ENCODE measurements around the gene PUS1. TPM values are rescaled to one million over a fixed set of nuclear protein-coding genes. Genes with fewer than 3 reads are reported as not detected.

The PUS1 gene
- total RNA-seq, 3 donors from 2014 or later, result 8.8 to 31.5 (median 20.9) TPM

DNA sequence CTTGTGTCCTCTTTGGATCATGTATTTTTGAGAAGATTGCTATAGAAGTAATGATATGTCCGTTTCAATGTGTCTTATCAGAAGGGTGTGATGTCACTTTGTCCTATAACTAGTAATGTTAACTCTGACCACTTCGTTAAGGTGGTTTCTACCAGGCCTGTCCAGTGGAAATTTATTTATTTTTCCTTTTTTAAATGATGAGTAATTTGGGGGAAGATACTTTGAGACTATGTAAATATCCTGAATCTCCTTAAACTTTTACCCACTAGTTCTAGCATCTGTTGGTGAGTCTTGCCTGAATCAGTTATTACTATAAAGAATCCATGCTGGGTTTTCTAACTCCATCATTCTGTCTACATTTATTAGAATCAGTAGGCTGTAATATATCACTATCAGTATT is 36.0 kb downstream of the PUS1 start:
- H3K9me3 ChIP-seq, result no peaks in the 10 kb centered on the region
- intact Hi-C loops (cut with DNase I; ENCODE audit: low total_unique reads), result no loop called here
- H3K36me3 ChIP-seq, result no peaks in the 10 kb centered on the region
- DNase-seq (ENCODE audit: low spot score in 2 of 2), result no peak
- no peaks in the 10 kb centered on the region for H3K4me1 ChIP-seq
- no peak overlapping the region for H3K27ac ChIP-seq
- no peak overlapping the region for H3K4me3 ChIP-seq
- TF ChIP-seq POLR2A (IDR thresholded peaks at IDR 0.05) (no peak), POLR2AphosphoS5 (IDR thresholded peaks at IDR 0.05) (no peak)
- TF ChIP-seq, protein P1, sequence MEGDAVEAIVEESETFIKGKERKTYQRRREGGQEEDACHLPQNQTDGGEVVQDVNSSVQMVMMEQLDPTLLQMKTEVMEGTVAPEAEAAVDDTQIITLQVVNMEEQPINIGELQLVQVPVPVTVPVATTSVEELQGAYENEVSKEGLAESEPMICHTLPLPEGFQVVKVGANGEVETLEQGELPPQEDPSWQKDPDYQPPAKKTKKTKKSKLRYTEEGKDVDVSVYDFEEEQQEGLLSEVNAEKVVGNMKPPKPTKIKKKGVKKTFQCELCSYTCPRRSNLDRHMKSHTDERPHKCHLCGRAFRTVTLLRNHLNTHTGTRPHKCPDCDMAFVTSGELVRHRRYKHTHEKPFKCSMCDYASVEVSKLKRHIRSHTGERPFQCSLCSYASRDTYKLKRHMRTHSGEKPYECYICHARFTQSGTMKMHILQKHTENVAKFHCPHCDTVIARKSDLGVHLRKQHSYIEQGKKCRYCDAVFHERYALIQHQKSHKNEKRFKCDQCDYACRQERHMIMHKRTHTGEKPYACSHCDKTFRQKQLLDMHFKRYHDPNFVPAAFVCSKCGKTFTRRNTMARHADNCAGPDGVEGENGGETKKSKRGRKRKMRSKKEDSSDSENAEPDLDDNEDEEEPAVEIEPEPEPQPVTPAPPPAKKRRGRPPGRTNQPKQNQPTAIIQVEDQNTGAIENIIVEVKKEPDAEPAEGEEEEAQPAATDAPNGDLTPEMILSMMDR (IDR thresholded peaks at IDR 0.05), result no peak
- H3K27me3 ChIP-seq, result no peaks in the 10 kb centered on the region

DNA sequence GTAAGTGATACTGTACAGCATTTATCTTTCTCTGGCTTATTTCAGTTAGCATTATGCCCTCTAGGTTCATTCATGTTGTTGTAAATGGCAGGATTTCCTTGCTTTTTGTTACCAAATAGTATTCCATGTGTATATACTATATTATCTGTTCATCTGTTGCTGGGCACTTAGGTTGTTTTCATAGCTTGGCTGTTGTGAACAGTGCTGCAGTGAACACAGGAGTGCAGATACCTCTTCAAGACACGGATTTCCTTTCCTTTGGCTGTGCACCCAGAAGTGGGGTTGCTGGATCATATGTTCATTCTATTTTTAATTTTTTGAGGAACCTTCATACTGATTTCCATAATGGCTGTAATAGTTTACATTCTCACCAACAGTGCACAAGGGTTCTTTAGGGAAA is 42.1 kb downstream of the PUS1 start:
- H3K4me1 ChIP-seq, result no peaks in the 10 kb centered on the region
- no peak for DNase-seq (ENCODE audit: low spot score in 2 of 2)
- intact Hi-C loops (cut with DNase I; ENCODE audit: low total_unique reads), result no loop called here

DNA sequence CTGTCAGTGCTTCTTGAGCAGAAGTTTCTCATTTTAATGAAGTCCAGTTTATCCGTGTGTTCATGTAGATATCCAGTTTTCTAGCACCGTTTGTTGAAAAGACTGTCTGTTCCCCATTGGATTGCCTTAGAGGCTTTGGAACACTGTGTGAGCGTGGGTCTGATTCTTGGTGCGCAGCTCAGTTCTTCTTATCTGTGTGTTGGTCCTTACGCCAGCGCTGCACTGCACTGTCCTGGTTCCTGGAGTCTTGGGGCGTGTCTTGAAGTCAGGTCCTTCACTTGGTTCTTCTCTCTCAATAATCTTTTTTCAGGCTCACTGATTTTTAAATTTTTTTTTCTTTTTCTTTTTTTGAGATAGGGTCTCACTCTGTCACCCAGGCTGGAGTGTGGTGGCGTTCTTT is 46.2 kb downstream of the PUS1 start:
- TF ChIP-seq, protein P1 (IDR thresholded peaks at IDR 0.05), result no peak
- TF ChIP-seq POLR2AphosphoS5 (IDR thresholded peaks at IDR 0.05), result no peak
- TF ChIP-seq POLR2A (IDR thresholded peaks at IDR 0.05), result no peak

More for the DNA sequence above, 42.1 kb downstream of the PUS1 start:
- no peaks in the 10 kb centered on the region for H3K27me3 ChIP-seq
- H3K27ac ChIP-seq, result no peak overlapping the region
- no peaks in the 10 kb centered on the region for H3K36me3 ChIP-seq
- H3K4me3 ChIP-seq, result no peak overlapping the region
- H3K9me3 ChIP-seq, result no peaks in the 10 kb centered on the region
- TF ChIP-seq POLR2A (IDR thresholded peaks at IDR 0.05), result no peak
- TF ChIP-seq, protein P1 (IDR thresholded peaks at IDR 0.05), result no peak
- TF ChIP-seq POLR2AphosphoS5 (IDR thresholded peaks at IDR 0.05), result no peak

DNA sequence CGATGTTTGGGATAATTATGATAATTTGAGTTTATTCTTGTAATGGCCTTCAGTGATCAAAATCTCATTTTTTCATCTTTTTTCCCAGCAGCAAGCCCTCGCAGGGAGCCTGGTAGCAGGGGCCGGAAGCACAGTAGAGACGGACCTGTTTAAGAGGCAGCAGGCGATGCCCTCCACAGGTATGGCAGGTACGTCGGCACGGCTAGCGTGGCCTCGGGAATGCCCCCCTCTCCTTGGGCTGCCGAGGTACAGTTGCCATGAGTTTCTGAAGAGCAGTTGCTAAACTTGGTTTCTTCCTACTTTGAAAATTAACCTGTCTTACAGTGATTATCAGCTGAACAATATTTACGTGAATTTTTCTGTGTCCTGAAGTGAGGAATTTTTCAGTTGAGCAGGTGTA is 50.5 kb downstream of the PUS1 start:
- Histone ChIP-seq H3K4me1 (no peaks in the 10 kb centered on the region), H3K36me3 (no peaks in the 10 kb centered on the region), H3K27ac (no peak overlapping the region), H3K4me3 (no peak overlapping the region), H3K9me3 (no peaks in the 10 kb centered on the region), H3K27me3 (no peaks in the 10 kb centered on the region)
- TF ChIP-seq POLR2A (IDR thresholded peaks at IDR 0.05), result no peak
- no peak for TF ChIP-seq POLR2AphosphoS5 (IDR thresholded peaks at IDR 0.05)
- TF ChIP-seq, protein P1 (IDR thresholded peaks at IDR 0.05), result no peak
- intact Hi-C loops (cut with DNase I; ENCODE audit: low total_unique reads), result no loop called here
- no peak for DNase-seq (ENCODE audit: low spot score in 2 of 2)

More for the DNA sequence above, 46.2 kb downstream of the PUS1 start:
- Histone ChIP-seq H3K9me3 (no peaks in the 10 kb centered on the region), H3K4me1 (no peaks in the 10 kb centered on the region), H3K27ac (no peak overlapping the region), H3K36me3 (no peaks in the 10 kb centered on the region), H3K27me3 (no peaks in the 10 kb centered on the region), H3K4me3 (no peak overlapping the region)
- DNase-seq (ENCODE audit: low spot score in 2 of 2), result no peak
- intact Hi-C loops (cut with DNase I; ENCODE audit: low total_unique reads), result no loop called here

DNA sequence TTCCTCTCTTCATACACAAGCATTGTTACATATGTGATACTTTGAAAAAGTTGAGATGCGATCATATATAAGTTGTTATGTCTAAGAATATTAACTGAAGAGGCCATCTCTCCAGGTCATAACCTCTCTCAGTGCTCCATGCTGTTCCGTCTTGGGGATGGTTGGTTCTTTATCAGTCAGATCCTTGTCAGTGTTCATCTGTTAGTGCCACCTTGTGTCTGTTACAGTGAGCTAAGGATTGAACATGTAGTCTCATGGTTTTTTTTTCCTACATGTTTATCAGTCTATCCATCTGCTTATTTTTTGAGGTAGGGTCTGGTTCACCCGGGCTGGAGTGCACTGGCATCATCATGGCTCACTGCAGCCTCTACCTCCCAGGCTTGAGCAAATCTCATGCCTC is 51.2 kb downstream of the PUS1 start:
- H3K4me1 ChIP-seq, result no peaks in the 10 kb centered on the region
- no peaks in the 10 kb centered on the region for H3K9me3 ChIP-seq
- H3K36me3 ChIP-seq, result no peaks in the 10 kb centered on the region
- DNase-seq (ENCODE audit: low spot score in 2 of 2), result no peak
- TF ChIP-seq POLR2A (IDR thresholded peaks at IDR 0.05), result no peak
- no peak for TF ChIP-seq POLR2AphosphoS5 (IDR thresholded peaks at IDR 0.05)
- TF ChIP-seq, protein P1 (IDR thresholded peaks at IDR 0.05), result no peak
- no peak overlapping the region for H3K4me3 ChIP-seq
- intact Hi-C loops (cut with DNase I; ENCODE audit: low total_unique reads), result no loop called here
- H3K27ac ChIP-seq, result no peak overlapping the region
- no peaks in the 10 kb centered on the region for H3K27me3 ChIP-seq

All from breast epithelium (tissue), 4 donors.